IMR-90 (cell line): Measurements from ENCODE around the gene CHRD. TPM values are rescaled to one million over a fixed set of nuclear protein-coding genes. Genes with fewer than 3 reads are reported as not detected.

Source experiments
- ATAC-seq: fragments of 200-7000 bp; cut with Tn5 transposase; 2 replicates; pipeline ENCODE4 v1.9.1; 2020; ENCODE audit warnings: low read depth, mild to moderate bottlenecking, moderate library complexity
- BruUV-seq: library from RNA; stranded (reverse); fragments of 400-500 nt; replicated peaks from 2 replicates; lab custom pipeline; 2021; lab: Mats Ljungman, UMichigan
- CTCF ChIA-PET: fragments of 300-600 bp; formaldehyde crosslinking; extraction: SDS; loops from one replicate; lab custom pipeline; 2021; ENCODE audit warnings: antibody characterized with exemption; lab: Yijun Ruan, JAX
- POLR2A ChIA-PET: fragments of 300-600 bp; sonication (Branson Sonifier 250); formaldehyde crosslinking; loops from one replicate; lab custom pipeline; 2022; ENCODE audit warnings: antibody characterized with exemption; ENCODE audit not compliant: unreplicated experiment; lab: Charles Lee
- DNase-seq: peaks from one replicate; pipeline ENCODE4 v3.0.0; 2013
- H2AFZ ChIP-seq: replicated peaks from 2 replicates; pipeline ENCODE3; 2013; ENCODE audit warnings: low read length, mild to moderate bottlenecking; ENCODE audit not compliant: poor library complexity
- H2AK5ac ChIP-seq: 2 replicates; pipeline ENCODE4 v1.6.1; 2013; ENCODE audit warnings: low read depth, low read length, inconsistent platforms
- H2AK9ac ChIP-seq: replicated peaks from 2 replicates; pipeline ENCODE3; 2013; ENCODE audit warnings: mild to moderate bottlenecking, low read depth, low read length, moderate library complexity; ENCODE audit not compliant: poor library complexity
- H2BK120ac ChIP-seq: 2 replicates; pipeline ENCODE4 v1.6.1; 2013; ENCODE audit warnings: low read depth, low read length, inconsistent platforms
- H2BK15ac ChIP-seq: 3 replicates; pipeline ENCODE4 v1.6.1; 2013; ENCODE audit warnings: low read depth, low read length, inconsistent platforms
- H2BK20ac ChIP-seq: 2 replicates; pipeline ENCODE4 v1.6.1; 2013; ENCODE audit warnings: low read depth, mild to moderate bottlenecking, inconsistent platforms, low read length, moderate library complexity
- H2BK5ac ChIP-seq: 2 replicates; pipeline ENCODE4 v1.6.1; 2013; ENCODE audit warnings: mild to moderate bottlenecking, low read depth, low read length, inconsistent platforms; ENCODE audit not compliant: poor library complexity, severe bottlenecking
- H3K14ac ChIP-seq: replicated peaks from 2 replicates; pipeline ENCODE4 v1.6.1; 2013; ENCODE audit warnings: low read depth, low read length, inconsistent platforms
- H3K18ac ChIP-seq: 2 replicates; pipeline ENCODE4 v1.6.1; 2013; ENCODE audit warnings: low read depth, low read length, control low read depth
- H3K23ac ChIP-seq: 2 replicates; pipeline ENCODE4 v1.6.1; 2013; ENCODE audit warnings: low read depth, low read length, inconsistent platforms
- H3K27ac ChIP-seq: 2 replicates; pipeline ENCODE4 v1.5.1; 2013; ENCODE audit warnings: mild to moderate bottlenecking, control low read depth, low read length; ENCODE audit not compliant: insufficient read depth
- H3K27me3 ChIP-seq: 2 replicates; pipeline ENCODE4 v1.6.1; 2013; ENCODE audit warnings: low read length; ENCODE audit not compliant: control insufficient read depth, insufficient read depth
- H3K36me3 ChIP-seq: 2 replicates; pipeline ENCODE4 v1.6.1; 2013; ENCODE audit warnings: low read length, mixed read lengths; ENCODE audit not compliant: control insufficient read depth, insufficient read depth
- H3K4ac ChIP-seq: 2 replicates; pipeline ENCODE4 v1.6.1; 2013; ENCODE audit warnings: low read depth, low read length, inconsistent platforms
- H3K4me1 ChIP-seq: 2 replicates; pipeline ENCODE4 v1.6.1; 2013; ENCODE audit warnings: low read length, mixed read lengths; ENCODE audit not compliant: control insufficient read depth, insufficient read depth
- H3K4me2 ChIP-seq: 2 replicates; pipeline ENCODE4 v1.6.1; 2013; ENCODE audit warnings: low read depth, mild to moderate bottlenecking, control low read depth, low read length, moderate library complexity
- H3K4me3 ChIP-seq: 2 replicates; pipeline ENCODE4 v1.5.1; 2013; ENCODE audit warnings: low read depth, mild to moderate bottlenecking, control low read depth, low read length, moderate library complexity; ENCODE audit not compliant: insufficient read depth
- H3K56ac ChIP-seq: 2 replicates; pipeline ENCODE4 v1.6.1; 2013; ENCODE audit warnings: low read length, inconsistent platforms; ENCODE audit not compliant: insufficient read depth; ENCODE audit errors: extremely low read depth
- H3K79me1 ChIP-seq, 2 experiments: 2 replicates each; pipeline ENCODE4 v1.6.1; 2013; ENCODE audit warnings: low read length in 2 of 2, inconsistent platforms in 1 of 2, low read depth in 1 of 2
- H3K9ac ChIP-seq: 2 replicates; pipeline ENCODE4 v1.6.1; 2013; ENCODE audit warnings: low read depth, low read length, control low read depth
- H3K9me1 ChIP-seq: 2 replicates; pipeline ENCODE4 v1.6.1; 2013; ENCODE audit warnings: low read length, inconsistent platforms; ENCODE audit not compliant: insufficient read depth
- H3K9me3 ChIP-seq: 2 replicates; pipeline ENCODE4 v1.6.1; 2013; ENCODE audit warnings: low read length; ENCODE audit not compliant: control insufficient read depth, insufficient read depth
- H4K20me1 ChIP-seq: 2 replicates; pipeline ENCODE4 v1.6.1; 2013; ENCODE audit warnings: low read length, inconsistent platforms; ENCODE audit not compliant: insufficient read depth
- H4K5ac ChIP-seq: 2 replicates; pipeline ENCODE4 v1.6.1; 2013; ENCODE audit warnings: mild to moderate bottlenecking, low read depth, low read length, control low read depth
- H4K8ac ChIP-seq, 2 experiments: 2 replicates each; pipeline ENCODE4 v1.6.1; 2013; ENCODE audit warnings: low read depth in 2 of 2, low read length in 2 of 2, control low read depth in 1 of 2, inconsistent platforms in 1 of 2
- H4K91ac ChIP-seq: 2 replicates; pipeline ENCODE4 v1.6.1; 2013; ENCODE audit warnings: low read depth, low read length, inconsistent platforms; ENCODE audit not compliant: insufficient read depth
- BHLHE40 ChIP-seq: fragments of 150-350 bp; IDR thresholded peaks from 2 replicates; pipeline ENCODE4 v1.6.1; 2016; ENCODE audit warnings: mild to moderate bottlenecking, low read depth, low read length
- CEBPB ChIP-seq: IDR thresholded peaks from 2 replicates; pipeline ENCODE4 v1.6.1; 2012; ENCODE audit warnings: low read depth, low read length, improper control_type of control experiment
- CHD1 ChIP-seq: IDR thresholded peaks from 2 replicates; pipeline ENCODE4 v1.6.1; 2012; ENCODE audit warnings: low read depth, low read length, improper control_type of control experiment
- CTCF ChIP-seq: conservative IDR thresholded peaks from 2 replicates; pipeline ENCODE4 v1.5.1; 2012; ENCODE audit warnings: mild to moderate bottlenecking, low read depth, low read length, improper control_type of control experiment
- ELK1 ChIP-seq: fragments of 150-350 bp; IDR thresholded peaks from 2 replicates; pipeline ENCODE4 v1.6.1; 2016; ENCODE audit warnings: low read depth, mild to moderate bottlenecking, low read length, moderate library complexity, borderline replicate concordance
- FOS ChIP-seq: fragments of 150-350 bp; IDR thresholded peaks from 2 replicates; pipeline ENCODE4 v1.6.1; 2016; ENCODE audit warnings: low read depth, low read length
- MAFK ChIP-seq: IDR thresholded peaks from 2 replicates; pipeline ENCODE4 v1.6.1; 2012; ENCODE audit warnings: low read depth, low read length, improper control_type of control experiment
- MAZ ChIP-seq: IDR thresholded peaks from 2 replicates; pipeline ENCODE4 v1.6.1; 2012; ENCODE audit warnings: low read depth, mild to moderate bottlenecking, low read length, improper control_type of control experiment, moderate library complexity, borderline replicate concordance
- MXI1 ChIP-seq: IDR thresholded peaks from 2 replicates; pipeline ENCODE4 v1.6.1; 2012; ENCODE audit warnings: low read depth, mild to moderate bottlenecking, low read length, moderate library complexity, borderline replicate concordance
- POLR2A ChIP-seq: IDR thresholded peaks from 2 replicates; pipeline ENCODE4 v1.6.1; 2012; ENCODE audit warnings: mild to moderate bottlenecking, low read depth, low read length
- RAD21 ChIP-seq: IDR thresholded peaks from 2 replicates; pipeline ENCODE4 v1.6.1; 2012; ENCODE audit warnings: low read length, improper control_type of control experiment
- RCOR1 ChIP-seq: IDR thresholded peaks from 2 replicates; pipeline ENCODE4 v1.6.1; 2012; ENCODE audit warnings: mild to moderate bottlenecking, low read length, improper control_type of control experiment; ENCODE audit not compliant: insufficient replicate concordance
- SMC3 ChIP-seq: fragments of 150-350 bp; IDR thresholded peaks from 2 replicates; pipeline ENCODE4 v1.6.1; 2016; ENCODE audit warnings: low read depth, mild to moderate bottlenecking, antibody characterized with exemption, low read length, moderate library complexity
- USF2 ChIP-seq: fragments of 150-350 bp; IDR thresholded peaks from 2 replicates; pipeline ENCODE4 v1.6.1; 2017; ENCODE audit warnings: mild to moderate bottlenecking, antibody characterized with exemption, low read length, low read depth
- WGBS, 2 experiments: methylation state at CpG; one replicate each; pipeline versions ENCODE4 v1.1.5 to v1.1.7; 2013; ENCODE audit warnings: missing lambda C conversion rate in 2 of 2; ENCODE audit not compliant: insufficient read length in 1 of 2; ENCODE audit errors: extremely low coverage in 2 of 2; 5-methylcytosine and 5-hydroxymethylcytosine counted together
- dilution Hi-C: fragments of 300-500 bp; cut with HindIII; formaldehyde crosslinking; loops from one replicate; pipeline ENCODE4 v1.14.3; 2018; ENCODE audit warnings: low sequenced_read_pairs; ENCODE audit not compliant: unreplicated experiment
- in situ Hi-C: fragments of 300-500 bp; cut with MboI; formaldehyde crosslinking; loops from 3 replicates; pipeline ENCODE4 v1.14.3; 2019; ENCODE audit warnings: low sequenced_read_pairs, inconsistent platforms, mixed read lengths
- intact Hi-C: fragments of 100-400 bp; cut with micrococcal nuclease; formaldehyde crosslinking; loops from 2 replicates; pipeline ENCODE4 v1.10.0; 2022
- polyA plus RNA-seq, 3 experiments: library from polyadenylated mRNA; depleted of rRNA; stranded (reverse); fragments of >200 nt; gene quantifications; 2 replicates each; pipeline ENCODE4 v1.2.3, GENCODE V29; 2012; ENCODE audit warnings: low replicate concordance in 1 of 3
- total RNA-seq: library from RNA; depleted of rRNA; stranded (reverse); fragments of >200 nt; gene quantifications from 2 replicates; pipeline ENCODE4 v1.2.3, GENCODE V29; 2012

Gene CHRD
- total and polyA plus RNA-seq, 2 of the 4 experiments (the other 2 are of a cell fraction), result under 0.01 to 0.09 TPM

- no peak overlapping the region for H3K56ac ChIP-seq
- dilution Hi-C loops, result loop anchor here (25.0 kb wide), 1 partner anchor 177 kb away; no protein-coding TSS in a partner anchor
- H3K4me2 ChIP-seq, result peak overlapping the region; percentile 99
- POLR2A ChIA-PET, result no interaction called here
- H3K27me3 ChIP-seq, result no peaks in the 10 kb centered on the region
- no peak overlapping the region for H2BK20ac ChIP-seq
- H2AK5ac ChIP-seq, result peak overlapping the region; percentile 78; the same call in 1 of the 2 replicates
- H4K20me1 ChIP-seq, result peaks cover 10% of the 10 kb centered on the region
- H3K4me3 ChIP-seq, result peak overlapping the region; percentile 56
- H3K4me1 ChIP-seq, result peaks cover 7% of the 10 kb centered on the region
- H3K23ac ChIP-seq, result peak overlapping the region; percentile 86
- no peak overlapping the region for H2BK5ac ChIP-seq
- H3K4ac ChIP-seq, result peak overlapping the region; percentile 69; the same call in 1 of the 2 replicates
- no TSS peak for BruUV-seq
- peak overlapping the region in 1 of 2 experiments; percentile 58; a peak in 1 of 4 replicates for H4K8ac ChIP-seq
- H2AFZ ChIP-seq, result peak overlapping the region; percentile 99
- H3K27ac ChIP-seq, result no peak overlapping the region
- in situ Hi-C loops, result no loop called here
- WGBS, 2 experiments, result 40 to 96% methylated on average over 2 to 6 of the region's 12 CpGs
- H3K9me3 ChIP-seq, result no peaks in the 10 kb centered on the region
- intact Hi-C loops, result no loop called here
- CTCF ChIA-PET, result interaction anchor here (1.2 kb wide), 1 partner anchor 201 kb away, joined by 3 read pairs; the partner anchor contains the start of gene EPHB3
- H3K9ac ChIP-seq, result peak overlapping the region; percentile 83
- H2BK15ac ChIP-seq, result no peak overlapping the region; the same call in 2 of the 3 replicates
- ATAC-seq, result no peak
- H3K14ac ChIP-seq, result peak overlapping the region; percentile 26
- H4K5ac ChIP-seq, result no peak overlapping the region
- H3K79me1 ChIP-seq, result peaks cover 5 to 39% of the 10 kb centered on the region in 2 experiments
- no peak for DNase-seq
- H3K9me1 ChIP-seq, result peaks cover 13% of the 10 kb centered on the region; the same call in 1 of the 2 replicates
- no peak overlapping the region for H2BK120ac ChIP-seq
- H3K18ac ChIP-seq, result no peak overlapping the region
- peak overlapping the region; percentile 96 for H2AK9ac ChIP-seq
- peaks cover 8% of the 10 kb centered on the region for H3K36me3 ChIP-seq
- H4K91ac ChIP-seq, result no peak overlapping the region
- no peak for TF ChIP-seq FOS
- no peak for TF ChIP-seq CHD1
- TF ChIP-seq RCOR1, result no peak
- TF ChIP-seq MAZ, result no peak
- no peak for TF ChIP-seq RAD21
- TF ChIP-seq SMC3, result no peak
- TF ChIP-seq MAFK, result no peak
- no peak for TF ChIP-seq BHLHE40
- TF ChIP-seq CTCF, result no peak
- no peak for TF ChIP-seq MXI1
- no peak for TF ChIP-seq ELK1
- no peak for TF ChIP-seq POLR2A
- no peak for TF ChIP-seq USF2
- no peak for TF ChIP-seq CEBPB
Measured at GRCh38 chr3:184360070-184360928, 19.6 kb upstream of the CHRD start.
